Superior temporal gyrus (tissue), 1 donor: ENCODE measurements around the gene ITPRIP.

ENCODE experiments used
- DNase-seq: peaks from one replicate; pipeline ENCODE4 v3.0.0-alpha.2; 2016; ENCODE audit errors: extremely low spot score

ITPRIP gene

GRCh38 chr10:104309980-104310978 is 28.0 kb downstream of the ITPRIP start:
- no peak for DNase-seq

GRCh38 chr10:104308439-104308903 is 29.8 kb downstream of the ITPRIP start:
- no peak for DNase-seq

GRCh38 chr10:104307576-104308438 is 30.5 kb downstream of the ITPRIP start:
- DNase-seq: no peak

- DNase-seq: no peak
Measured at GRCh38 chr10:104306897-104307296, 31.4 kb downstream of the ITPRIP start.

- no peak for DNase-seq
Measured at GRCh38 chr10:104304927-104305326, 33.3 kb downstream of the ITPRIP start.

GRCh38 chr10:104304356-104304745 is 33.9 kb downstream of the ITPRIP start:
- DNase-seq: no peak

GRCh38 chr10:104303594-104304355 is 34.5 kb downstream of the ITPRIP start:
- DNase-seq: no peak

- DNase-seq: no peak
Measured at GRCh38 chr10:104301907-104302690, 36.2 kb downstream of the ITPRIP start.

- DNase-seq: peak; percentile 71
Measured at GRCh38 chr10:104300736-104301292, 37.5 kb downstream of the ITPRIP start.

- DNase-seq: no peak
Measured at GRCh38 chr10:104300002-104300735, 38.1 kb downstream of the ITPRIP start.

GRCh38 chr10:104299031-104299904 is 39.0 kb downstream of the ITPRIP start:
- no peak for DNase-seq

GRCh38 chr10:104297697-104298660 is 40.3 kb downstream of the ITPRIP start:
- no peak for DNase-seq

- DNase-seq: no peak
Measured at GRCh38 chr10:104296687-104297436, 41.4 kb downstream of the ITPRIP start.

- no peak for DNase-seq
Measured at GRCh38 chr10:104293781-104294321, 44.4 kb downstream of the ITPRIP start.

- no peak for DNase-seq
Measured at GRCh38 chr10:104293011-104293410, 45.3 kb downstream of the ITPRIP start.

- DNase-seq: peak; percentile 93
Measured at GRCh38 chr10:104291439-104291951, 46.8 kb downstream of the ITPRIP start.
